NOMO-1 treated with dmso at 0.1 percent for 144 hours (cell line): ENCODE measurements around the gene TCF4.

Source experiments
- DNase-seq: peaks from one replicate; lab custom pipeline; 2025; ENCODE audit not compliant: unreplicated experiment; lab: John Stamatoyannopoulos, UW

The TCF4 gene

GRCh38 chr18:55547705-55548056, 40.3 kb downstream of the TCF4 start:
- DNase-seq: no peak

GRCh38 chr18:55546851-55547704, 40.9 kb downstream of the TCF4 start:
- no peak for DNase-seq

GRCh38 chr18:55544014-55544413, 44.0 kb downstream of the TCF4 start:
- DNase-seq: no peak

- DNase-seq: no peak
Measured at GRCh38 chr18:55543130-55543704, 44.8 kb downstream of the TCF4 start.

GRCh38 chr18:55541571-55541970, 46.4 kb downstream of the TCF4 start:
- DNase-seq: no peak

GRCh38 chr18:55539240-55539639, 48.8 kb downstream of the TCF4 start:
- DNase-seq: no peak

GRCh38 chr18:55534996-55535395, 53.0 kb downstream of the TCF4 start:
- no peak for DNase-seq

GRCh38 chr18:55534547-55534946, 53.4 kb downstream of the TCF4 start:
- no peak for DNase-seq

GRCh38 chr18:55530166-55530565, 57.8 kb downstream of the TCF4 start:
- DNase-seq: no peak

- DNase-seq: no peak
Measured at GRCh38 chr18:55529581-55529980, 58.4 kb downstream of the TCF4 start.

GRCh38 chr18:55525845-55526244, 62.1 kb downstream of the TCF4 start:
- DNase-seq: no peak

- no peak for DNase-seq
Measured at GRCh38 chr18:55524353-55525073, 63.5 kb downstream of the TCF4 start.

- DNase-seq: no peak
Measured at GRCh38 chr18:55523001-55523400, 65.0 kb downstream of the TCF4 start.

- no peak for DNase-seq
Measured at GRCh38 chr18:55522011-55522410, 66.0 kb downstream of the TCF4 start.

- DNase-seq: no peak
Measured at GRCh38 chr18:55517055-55517454, 70.9 kb downstream of the TCF4 start.

GRCh38 chr18:55515941-55516710, 71.9 kb downstream of the TCF4 start:
- no peak for DNase-seq

GRCh38 chr18:55515214-55515613, 72.8 kb downstream of the TCF4 start:
- DNase-seq: no peak

GRCh38 chr18:55513161-55513560, 74.8 kb downstream of the TCF4 start:
- DNase-seq: no peak

- no peak for DNase-seq
Measured at GRCh38 chr18:55511277-55511676, 76.7 kb downstream of the TCF4 start.

GRCh38 chr18:55510809-55511208, 77.2 kb downstream of the TCF4 start:
- no peak for DNase-seq

GRCh38 chr18:55509631-55510324, 78.2 kb downstream of the TCF4 start:
- DNase-seq: no peak
